Nephron progenitor cell (in vitro differentiated cells): Measurements from ENCODE around the gene TOE1.

Experiments
- DNase-seq: peaks from one replicate; pipeline ENCODE4 v3.0.0; 2021
- H3K27ac Mint-ChIP-seq: 2 replicates; pipeline ENCODE4 v1.8.0; 2021; ENCODE audit warnings: mild to moderate bottlenecking, moderate library complexity, mixed read lengths
- H3K27me3 Mint-ChIP-seq: 2 replicates; pipeline ENCODE4 v1.8.0; 2021; ENCODE audit warnings: mild to moderate bottlenecking, low read depth, mixed read lengths; ENCODE audit not compliant: poor library complexity
- H3K36me3 Mint-ChIP-seq: 2 replicates; pipeline ENCODE4 v1.8.0; 2021; ENCODE audit warnings: low read depth, mixed read lengths
- H3K4me1 Mint-ChIP-seq: 2 replicates; pipeline ENCODE4 v1.8.0; 2021; ENCODE audit warnings: mixed read lengths
- H3K4me3 Mint-ChIP-seq: 2 replicates; pipeline ENCODE4 v1.8.0; 2021; ENCODE audit warnings: mild to moderate bottlenecking, moderate library complexity, mixed read lengths
- H3K9me3 Mint-ChIP-seq: 2 replicates; pipeline ENCODE4 v1.8.0; 2021; ENCODE audit warnings: mild to moderate bottlenecking, moderate library complexity, mixed read lengths
- CTCF ChIP-seq: fragments of 200-600 bp; sonication (generic); IDR thresholded peaks from 2 replicates; pipeline ENCODE4 v1.5.0; 2021; ENCODE audit warnings: antibody characterized with exemption

Gene TOE1

GRCh38 chr1:45306319-45306718 lies 33.7 kb upstream of the TOE1 start:
- H3K27ac Mint-ChIP-seq: no peak overlapping the region
- H3K36me3 Mint-ChIP-seq: no peaks in the 10 kb centered on the region
- DNase-seq: no peak
- no peaks in the 10 kb centered on the region for H3K27me3 Mint-ChIP-seq
- peaks cover 11% of the 10 kb centered on the region for H3K9me3 Mint-ChIP-seq
- H3K4me3 Mint-ChIP-seq: no peak overlapping the region
- H3K4me1 Mint-ChIP-seq: peaks cover 45% of the 10 kb centered on the region
- no peak for TF ChIP-seq CTCF

- H3K27me3 Mint-ChIP-seq: no peaks in the 10 kb centered on the region
- H3K9me3 Mint-ChIP-seq: peaks cover 12% of the 10 kb centered on the region
- TF ChIP-seq CTCF: no peak
- no peaks in the 10 kb centered on the region for H3K36me3 Mint-ChIP-seq
- DNase-seq: no peak
- no peak overlapping the region for H3K4me3 Mint-ChIP-seq
- no peak overlapping the region for H3K27ac Mint-ChIP-seq
- peaks cover 39% of the 10 kb centered on the region for H3K4me1 Mint-ChIP-seq
Observed at GRCh38 chr1:45306905-45307304, 33.1 kb upstream of the TOE1 start.

GRCh38 chr1:45314266-45314665 lies 25.7 kb upstream of the TOE1 start:
- Mint-ChIP-seq H3K9me3 (peaks cover 28% of the 10 kb centered on the region), H3K4me3 (no peak overlapping the region), H3K4me1 (no peaks in the 10 kb centered on the region), H3K36me3 (no peaks in the 10 kb centered on the region), H3K27me3 (no peaks in the 10 kb centered on the region), H3K27ac (no peak overlapping the region)
- no peak for DNase-seq
- no peak for TF ChIP-seq CTCF

- Mint-ChIP-seq H3K36me3 (no peaks in the 10 kb centered on the region), H3K9me3 (peaks cover 16% of the 10 kb centered on the region), H3K4me1 (peaks cover 14% of the 10 kb centered on the region), H3K27me3 (no peaks in the 10 kb centered on the region), H3K27ac (no peak overlapping the region), H3K4me3 (no peak overlapping the region)
- TF ChIP-seq CTCF: no peak
- DNase-seq: no peak
Observed at GRCh38 chr1:45317166-45317565, 22.8 kb upstream of the TOE1 start.

- Mint-ChIP-seq H3K27me3 (no peaks in the 10 kb centered on the region), H3K4me1 (peaks cover 29% of the 10 kb centered on the region), H3K27ac (no peak overlapping the region), H3K4me3 (no peak overlapping the region), H3K9me3 (peaks cover 15% of the 10 kb centered on the region), H3K36me3 (peaks cover 9% of the 10 kb centered on the region)
- DNase-seq: no peak
- no peak for TF ChIP-seq CTCF
Observed at GRCh38 chr1:45319761-45320160, 20.2 kb upstream of the TOE1 start.

- Mint-ChIP-seq H3K9me3 (peaks cover 17% of the 10 kb centered on the region), H3K27me3 (no peaks in the 10 kb centered on the region), H3K27ac (peak overlapping the region; percentile 26), H3K36me3 (peaks cover 21% of the 10 kb centered on the region), H3K4me1 (peaks cover 42% of the 10 kb centered on the region), H3K4me3 (no peak overlapping the region)
- TF ChIP-seq CTCF: no peak
- no peak for DNase-seq
Observed at GRCh38 chr1:45321444-45321843, 18.5 kb upstream of the TOE1 start.
